Kidney (tissue), 14 donors: ENCODE results near the gene TNXB. TPM values are rescaled to one million over a fixed set of nuclear protein-coding genes. Genes with fewer than 3 reads are reported as not detected.
"Not testable (repeated sequence)": the region's sequence is repeated elsewhere in the genome, so short reads cannot be mapped to it uniquely, and the experiment has no call there.

Experiments used
- DNase-seq, 5 donors: peaks; one replicate each; pipeline ENCODE4 v3.0.0-alpha.2; 2013 to 2020
- FAIRE-seq: peaks from 2 replicates; lab custom pipeline; 2012; peaks lifted over from hg19 to GRCh38; lab: Jason Lieb, UNC
- H3K27ac ChIP-seq, 2 donors: one replicate each; pipeline ENCODE4 v1.7.0; 2013; ENCODE audit warnings: low read depth in 2 of 2, low read length in 2 of 2, inconsistent platforms in 1 of 2
- H3K27me3 ChIP-seq: one replicate; pipeline ENCODE4 v1.7.1; 2013; ENCODE audit warnings: low read length, inconsistent platforms; ENCODE audit not compliant: control insufficient read depth, insufficient read depth
- H3K36me3 ChIP-seq, 3 donors: one replicate each; pipeline versions ENCODE4 v1.7.0 to v1.7.1; 2013; ENCODE audit warnings: low read length in 3 of 3, control low read depth in 1 of 3, inconsistent platforms in 1 of 3; ENCODE audit not compliant: insufficient read depth in 3 of 3, control insufficient read depth in 2 of 3
- H3K4me1 ChIP-seq, 3 donors: one replicate each; pipeline versions ENCODE4 v1.7.0 to v1.7.1; 2013; ENCODE audit warnings: low read length in 3 of 3, inconsistent platforms in 1 of 3, low read depth in 1 of 3; ENCODE audit not compliant: control insufficient read depth in 2 of 3, insufficient read depth in 2 of 3
- H3K4me3 ChIP-seq, 3 donors: one replicate each; pipeline versions ENCODE4 v1.7.0 to v1.8.1; 2013; ENCODE audit warnings: low read length in 3 of 3, control low read depth in 1 of 3, inconsistent platforms in 1 of 3
- H3K9ac ChIP-seq, 3 donors: one replicate each; pipeline versions ENCODE4 v1.7.0 to v1.7.1; 2013; ENCODE audit warnings: low read length in 3 of 3, control low read depth in 1 of 3, inconsistent platforms in 1 of 3
- H3K9me3 ChIP-seq, 3 donors: one replicate each; pipeline versions ENCODE4 v1.7.0 to v1.7.1; 2013; ENCODE audit warnings: low read length in 3 of 3, control low read depth in 1 of 3, inconsistent platforms in 1 of 3; ENCODE audit not compliant: control insufficient read depth in 2 of 3, insufficient read depth in 1 of 3
- CTCF ChIP-seq: IDR thresholded peaks from 3 replicates; pipeline ENCODE4 v1.5.1; 2012; ENCODE audit warnings: mild to moderate bottlenecking, moderate library complexity, borderline replicate concordance; ENCODE audit not compliant: insufficient read depth; ENCODE audit errors: extremely low read depth
- intact Hi-C: fragments of 100-400 bp; cut with DNase I; formaldehyde crosslinking; loops from one replicate; pipeline ENCODE4 v1.11.1; 2022
- polyA plus RNA-seq: library from polyadenylated mRNA; stranded (reverse); fragments of 350-450 nt; fragmentation: Illumina TruSeq; extraction: RNeasy Lipid Tissue Mini Kit (QIAGEN cat#74804); gene quantifications from one replicate; pipeline ENCODE4 v1.2.3, GENCODE V29; 2014; ENCODE audit warnings: low read depth, low replicate concordance; ENCODE audit not compliant: insufficient read depth
- total RNA-seq: library from RNA; stranded (reverse); fragmentation: NEBNext Ultra II Directional; extraction: Animal tissue kit (Norgen Biotek cat#: 25700); gene quantifications from one replicate; pipeline ENCODE4 v1.2.1, GENCODE V29; 2021
- donor health status: control.
- donor health status: control.
- donor health status: control.
- donor health status: control.
- donor health status: control.
- donor health status: DM: yes; HTN: yes; CAD: no.
- donor health status: Normal renal cell carcinoma (clear cell type).

The TNXB gene
- total and polyA plus RNA-seq, 2 donors from 2014 or later, result 13.3 to 88.2 TPM

GRCh38 chr6:32146687-32147086 is 37.5 kb upstream of the TNXB start:
- H3K9me3 ChIP-seq, result no peaks in the 10 kb centered on the region
- FAIRE-seq (no peak), DNase-seq (no peak)
- intact Hi-C loops, result no loop called here
- no peak overlapping the region for H3K9ac ChIP-seq
- H3K27ac ChIP-seq, result no peak overlapping the region
- H3K4me3 ChIP-seq, result no peak overlapping the region
- no peaks in the 10 kb centered on the region for H3K27me3 ChIP-seq
- TF ChIP-seq CTCF, result no peak
- no peaks in the 10 kb centered on the region for H3K4me1 ChIP-seq
- H3K36me3 ChIP-seq, result no peaks in the 10 kb centered on the region

GRCh38 chr6:32146287-32146686 is 37.1 kb upstream of the TNXB start:
- Histone ChIP-seq H3K9ac (no peak overlapping the region), H3K4me1 (no peaks in the 10 kb centered on the region), H3K36me3 (no peaks in the 10 kb centered on the region), H3K9me3 (no peaks in the 10 kb centered on the region), H3K4me3 (no peak overlapping the region), H3K27me3 (no peaks in the 10 kb centered on the region), H3K27ac (no peak overlapping the region)
- DNase-seq, result no peak
- TF ChIP-seq CTCF, result no peak
- no peak for FAIRE-seq
- intact Hi-C loops, result no loop called here

GRCh38 chr6:32144238-32144637 is 35.1 kb upstream of the TNXB start:
- H3K9ac ChIP-seq, DNase-seq, intact Hi-C loops, H3K27me3 ChIP-seq, H3K27ac ChIP-seq, H3K4me3 ChIP-seq, H3K4me1 ChIP-seq, H3K36me3 ChIP-seq, FAIRE-seq, H3K9me3 ChIP-seq: not testable (repeated sequence)

GRCh38 chr6:32140420-32141046 is 31.4 kb upstream of the TNXB start:
- no peak for TF ChIP-seq CTCF
- no peak for FAIRE-seq
- intact Hi-C loops, result no loop called here

More at GRCh38 chr6:32140420-32141046, 31.4 kb upstream of the TNXB start:
- Histone ChIP-seq H3K36me3 (no peaks in the 10 kb centered on the region), H3K9me3 (no peaks in the 10 kb centered on the region), H3K27me3 (no peaks in the 10 kb centered on the region), H3K4me3 (no peak overlapping the region), H3K27ac (no peak overlapping the region), H3K4me1 (no peaks in the 10 kb centered on the region), H3K9ac (no peak overlapping the region)
- no peak for DNase-seq
